NCI-H187 treated with DMSO at 0.1 percent for 48 hours (cell line): Measurements from ENCODE around the gene MUC4.

Experiments used
- DNase-seq: peaks from one replicate; lab custom pipeline; 2025; lab: John Stamatoyannopoulos, UW

Gene MUC4

GRCh38 chr3:195811756-195812155 is at the start of gene MUC4:
Gene MUC4, minus strand, starts transcription at chr3:195811929. Its CDS starts 112 bp downstream, at chr3:195811817.
- DNase-seq = no peak

- DNase-seq = no peak
Observed at GRCh38 chr3:195860456-195860855, 48.7 kb upstream of the MUC4 start.

- no peak for DNase-seq
Observed at GRCh38 chr3:195859846-195860411, 48.2 kb upstream of the MUC4 start.

GRCh38 chr3:195859061-195859845 is 47.5 kb upstream of the MUC4 start:
- DNase-seq = no peak

GRCh38 chr3:195856410-195857084 is 44.8 kb upstream of the MUC4 start:
- DNase-seq = no peak

- no peak for DNase-seq
Observed at GRCh38 chr3:195855471-195856409, 44.0 kb upstream of the MUC4 start.

GRCh38 chr3:195854628-195855294 is 43.0 kb upstream of the MUC4 start:
- no peak for DNase-seq

GRCh38 chr3:195853996-195854395 is 42.3 kb upstream of the MUC4 start:
- no peak for DNase-seq

- DNase-seq = no peak
Observed at GRCh38 chr3:195853036-195853435, 41.3 kb upstream of the MUC4 start.

GRCh38 chr3:195850857-195851543 is 39.3 kb upstream of the MUC4 start:
- peak; percentile 87 for DNase-seq

- DNase-seq = no peak
Observed at GRCh38 chr3:195849322-195850074, 37.8 kb upstream of the MUC4 start.

- no peak for DNase-seq
Observed at GRCh38 chr3:195847055-195847950, 35.6 kb upstream of the MUC4 start.

GRCh38 chr3:195845483-195845882 is 33.8 kb upstream of the MUC4 start:
- no peak for DNase-seq

- no peak for DNase-seq
Observed at GRCh38 chr3:195844671-195845218, 33.0 kb upstream of the MUC4 start.

- DNase-seq = no peak
Observed at GRCh38 chr3:195839260-195840010, 27.7 kb upstream of the MUC4 start.

- DNase-seq = no peak
Observed at GRCh38 chr3:195838714-195839113, 27.0 kb upstream of the MUC4 start.

GRCh38 chr3:195836476-195837135 is 24.9 kb upstream of the MUC4 start:
- no peak for DNase-seq
